ENCODE results near the gene UVSSA.
"Not testable (repeated sequence)": the region's sequence is repeated elsewhere in the genome, so short reads cannot be mapped to it uniquely, and the experiment has no call there.

The UVSSA gene

GRCh38 chr4:1383728-1384591 lies 37.0 kb downstream of the UVSSA start:
- TF ChIP-seq CTCF (IDR thresholded peaks at IDR 0.05; ENCODE audit: insufficient read depth, missing control alignments) = no peak
- FAIRE-seq (no peak), DNase-seq (ENCODE audit: insufficient read length, low spot score) (no peak)

GRCh38 chr4:1384675-1385372 lies 37.8 kb downstream of the UVSSA start:
- DNase-seq (ENCODE audit: insufficient read length, low spot score) = no peak
- no peak for TF ChIP-seq CTCF (IDR thresholded peaks at IDR 0.05; ENCODE audit: insufficient read depth, missing control alignments)
- FAIRE-seq = no peak

GRCh38 chr4:1385373-1386340 lies 38.6 kb downstream of the UVSSA start:
- no peak for TF ChIP-seq CTCF (IDR thresholded peaks at IDR 0.05; ENCODE audit: insufficient read depth, missing control alignments)
- FAIRE-seq (no peak), DNase-seq (ENCODE audit: insufficient read length, low spot score) (no peak)

- FAIRE-seq; DNase-seq (ENCODE audit: insufficient read length, low spot score): not testable (repeated sequence)
These were observed 46.4 kb downstream of the UVSSA start for GRCh38 chr4:1393363-1393762.

- FAIRE-seq = no peak
- TF ChIP-seq CTCF (IDR thresholded peaks at IDR 0.05; ENCODE audit: insufficient read depth, missing control alignments) = no peak
- no peak for DNase-seq (ENCODE audit: insufficient read length, low spot score)
These were observed 46.9 kb downstream of the UVSSA start for GRCh38 chr4:1393866-1394265.

GRCh38 chr4:1394554-1395388 lies 47.8 kb downstream of the UVSSA start:
- not testable (repeated sequence) for FAIRE-seq; DNase-seq (ENCODE audit: insufficient read length, low spot score)

GRCh38 chr4:1395389-1395820 lies 48.4 kb downstream of the UVSSA start:
- DNase-seq (ENCODE audit: insufficient read length, low spot score) = not testable (repeated sequence)

More at GRCh38 chr4:1395389-1395820, 48.4 kb downstream of the UVSSA start:
- not testable (repeated sequence) for FAIRE-seq

All from D721Med (cell line).